HepG2 (cell line): ENCODE data around the gene RUNDC1. TPM values are rescaled to one million over a fixed set of nuclear protein-coding genes. Genes with fewer than 3 reads are reported as not detected.
A peak's percentile ranks its signal among the peaks of the same experiment; 100 is the strongest.

ENCODE experiments used
- BRD4 ChIP-seq: sonication (generic); formaldehyde crosslinking; IDR thresholded peaks from 2 replicates; pipeline ENCODE4 v1.4.0; 2020; ENCODE audit warnings: missing genetic modification reagents
- DR1 ChIP-seq: sonication (generic); formaldehyde crosslinking; IDR thresholded peaks from 2 replicates; pipeline ENCODE4 v1.8.0; 2021; ENCODE audit warnings: mild to moderate bottlenecking, missing genetic modification reagents, inconsistent platforms
- ISL2 ChIP-seq: sonication (generic); formaldehyde crosslinking; IDR thresholded peaks from 2 replicates; pipeline ENCODE4 v1.5.0; 2020; ENCODE audit warnings: missing genetic modification reagents
- MXD4 ChIP-seq: IDR thresholded peaks from 2 replicates; pipeline ENCODE4 v1.6.1; 2016; ENCODE audit warnings: mild to moderate bottlenecking, missing biosample characterization, missing genetic modification reagents
- NCOA1 ChIP-seq: sonication (generic); formaldehyde crosslinking; IDR thresholded peaks from 2 replicates; pipeline ENCODE4 v1.9.0; 2021; ENCODE audit warnings: missing genetic modification reagents
- RXRA ChIP-seq: sonication (generic); formaldehyde crosslinking; IDR thresholded peaks from 2 replicates; pipeline ENCODE4 v1.5.1; 2020; ENCODE audit warnings: missing genetic modification reagents
- SKI ChIP-seq: fragments of 450-650 bp; IDR thresholded peaks from one replicate; pipeline ENCODE4 v1.6.1; 2018; ENCODE audit warnings: mild to moderate bottlenecking; ENCODE audit not compliant: partially characterized antibody
- TARDBP ChIP-seq: sonication (generic); formaldehyde crosslinking; IDR thresholded peaks from 2 replicates; pipeline ENCODE4 v1.8.0; 2022; ENCODE audit warnings: mild to moderate bottlenecking, missing genetic modification reagents
- TP53 ChIP-seq: sonication (generic); formaldehyde crosslinking; conservative IDR thresholded peaks from 2 replicates; pipeline ENCODE4 v1.4.0; 2020; ENCODE audit warnings: missing genetic modification reagents
- ZNF326 ChIP-seq: sonication (generic); formaldehyde crosslinking; IDR thresholded peaks from 2 replicates; pipeline ENCODE4 v1.4.0; 2020; ENCODE audit warnings: missing genetic modification reagents, borderline replicate concordance
- ZNF468 ChIP-seq: sonication (generic); formaldehyde crosslinking; IDR thresholded peaks from 2 replicates; pipeline ENCODE4 v1.8.0; 2022; ENCODE audit warnings: mild to moderate bottlenecking, moderate library complexity, missing genetic modification reagents
- ZNF556 ChIP-seq: sonication (generic); formaldehyde crosslinking; IDR thresholded peaks from 2 replicates; pipeline ENCODE4 v1.4.0; 2020; ENCODE audit warnings: mild to moderate bottlenecking, missing genetic modification reagents, borderline replicate concordance
- ZNF569 ChIP-seq: sonication (generic); formaldehyde crosslinking; IDR thresholded peaks from 2 replicates; pipeline ENCODE4 v1.5.0; 2020; ENCODE audit warnings: mild to moderate bottlenecking, missing genetic modification reagents, moderate library complexity, borderline replicate concordance
- ZNF607 ChIP-seq: sonication (generic); formaldehyde crosslinking; IDR thresholded peaks from 2 replicates; pipeline ENCODE4 v1.5.1; 2020; ENCODE audit warnings: missing genetic modification reagents, mild to moderate bottlenecking, borderline replicate concordance
- ZNF724P ChIP-seq: sonication (generic); formaldehyde crosslinking; IDR thresholded peaks from 2 replicates; pipeline ENCODE4 v1.8.0; 2022; ENCODE audit warnings: missing genetic modification reagents, borderline replicate concordance
- ZNF839 ChIP-seq: sonication (generic); formaldehyde crosslinking; IDR thresholded peaks from 2 replicates; pipeline ENCODE4 v1.4.0; 2020; ENCODE audit warnings: missing genetic modification reagents, mild to moderate bottlenecking, borderline replicate concordance
- polyA plus RNA-seq, 8 experiments: library from polyadenylated mRNA; depleted of rRNA in 3 of 8; stranded (reverse) in 7 of 8; unstranded in 1 of 8; fragments of >200 nt; fragmentation: Illumina TruSeq in 4 of 8; extraction: Trizol in 4 of 8; gene quantifications; 2 replicates each; pipeline versions ENCODE4 v1.2.1 to v1.2.3, GENCODE V29; 2011 to 2016; ENCODE audit warnings: low read depth in 4 of 8, missing spikeins in 1 of 8, mixed read lengths in 1 of 8; ENCODE audit not compliant: insufficient read depth in 1 of 8
- total RNA-seq, 5 experiments: library from RNA; depleted of rRNA; stranded (reverse); fragments of >200 nt; fragmentation: Illumina TruSeq; extraction: Trizol; gene quantifications; 2 replicates each; pipeline ENCODE4 v1.2.3, GENCODE V29; 2016; ENCODE audit warnings: low read depth in 1 of 5
- TF ChIP-seq, protein P1 (sequence below): IDR thresholded peaks from 2 replicates; pipeline ENCODE4 v1.6.1; 2016; ENCODE audit warnings: low read depth, control low read depth
- TF ChIP-seq, protein P2 (sequence below): sonication (generic); formaldehyde crosslinking; IDR thresholded peaks from 2 replicates; pipeline ENCODE4 v1.9.0; 2022; ENCODE audit warnings: low read depth, missing genetic modification reagents
- TF ChIP-seq, protein P3 (sequence below): sonication (generic); formaldehyde crosslinking; IDR thresholded peaks from 2 replicates; pipeline ENCODE4 v1.4.0; 2020; ENCODE audit warnings: missing genetic modification reagents
- TF ChIP-seq, protein P4 (sequence below): sonication (generic); formaldehyde crosslinking; IDR thresholded peaks from 2 replicates; pipeline ENCODE4 v1.8.0; 2022; ENCODE audit warnings: missing genetic modification reagents, mild to moderate bottlenecking, borderline replicate concordance

Gene RUNDC1
- total and polyA plus RNA-seq, 2 of the 13 experiments (the other 11 are each of a cell fraction or from before 2014, with no cell fraction given): 10.3 to 11.4 TPM

DNA sequence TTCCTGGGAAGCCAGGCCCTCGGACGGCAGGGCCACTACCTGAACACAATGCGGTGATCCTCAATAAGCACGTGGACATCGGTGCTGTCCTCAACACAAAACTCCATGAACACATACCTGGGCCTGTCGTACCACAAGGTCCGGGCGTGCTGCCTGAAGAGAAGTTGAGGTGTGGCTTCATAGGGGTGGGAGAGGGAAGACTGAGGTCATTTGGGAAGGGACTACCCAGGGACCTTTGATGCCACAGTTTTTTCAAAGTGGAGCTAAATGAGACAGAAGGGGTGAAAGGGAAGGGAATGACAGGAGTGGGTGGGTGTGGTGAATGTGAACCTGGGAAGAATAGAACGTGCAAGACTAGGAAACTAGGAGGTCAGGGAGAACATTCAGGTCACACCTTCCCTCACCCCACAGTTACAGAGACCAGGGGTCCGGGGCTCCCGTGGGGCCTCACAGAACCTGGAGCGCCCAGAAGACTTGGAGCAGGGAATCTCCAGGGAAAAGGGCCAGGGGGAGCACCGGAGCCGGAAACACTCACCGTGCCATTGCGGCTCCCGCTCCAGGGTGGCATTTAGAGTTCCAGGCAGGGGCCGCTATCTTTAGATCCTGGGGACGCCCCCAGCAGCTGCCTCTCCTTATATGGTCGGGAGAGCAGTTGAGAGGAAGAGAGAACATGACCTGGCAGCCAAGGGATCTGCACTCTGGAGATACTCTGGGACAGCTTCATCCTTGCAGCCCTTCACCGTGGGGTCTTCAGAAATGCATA, 673 bp upstream of the RUNDC1 start, which contains the start of gene PTGES3L (continued):
- no peak for TF ChIP-seq ZNF326 (CRISPR knock-in tag)
- 0 out of 2 replicates have a peak, but pooled peaks have one; percentile 17 for TF ChIP-seq TARDBP (CRISPR knock-in tag)
- no peak for TF ChIP-seq ZNF468
- no peak for TF ChIP-seq SKI
- 0 out of 2 replicates have a peak, but pooled peaks have one; percentile 10 for TF ChIP-seq TP53
- TF ChIP-seq ZNF556 (CRISPR knock-in tag): no peak; the same call in 1 of the 2 replicates
- no peak; the same call in 1 of the 2 replicates for TF ChIP-seq RXRA (CRISPR knock-in tag)
- TF ChIP-seq, protein P1, sequence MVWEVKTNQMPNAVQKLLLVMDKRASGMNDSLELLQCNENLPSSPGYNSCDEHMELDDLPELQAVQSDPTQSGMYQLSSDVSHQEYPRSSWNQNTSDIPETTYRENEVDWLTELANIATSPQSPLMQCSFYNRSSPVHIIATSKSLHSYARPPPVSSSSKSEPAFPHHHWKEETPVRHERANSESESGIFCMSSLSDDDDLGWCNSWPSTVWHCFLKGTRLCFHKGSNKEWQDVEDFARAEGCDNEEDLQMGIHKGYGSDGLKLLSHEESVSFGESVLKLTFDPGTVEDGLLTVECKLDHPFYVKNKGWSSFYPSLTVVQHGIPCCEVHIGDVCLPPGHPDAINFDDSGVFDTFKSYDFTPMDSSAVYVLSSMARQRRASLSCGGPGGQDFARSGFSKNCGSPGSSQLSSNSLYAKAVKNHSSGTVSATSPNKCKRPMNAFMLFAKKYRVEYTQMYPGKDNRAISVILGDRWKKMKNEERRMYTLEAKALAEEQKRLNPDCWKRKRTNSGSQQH (CRISPR knock-in tag): no peak; the same call in 1 of the 2 replicates
- TF ChIP-seq DR1 (CRISPR knock-in tag): 0 out of 2 replicates have a peak, but pooled peaks have one; percentile 48
- TF ChIP-seq NCOA1 (CRISPR knock-in tag): no peak; the same call in none of the 2 replicates
- no peak for TF ChIP-seq ZNF724P (CRISPR knock-in tag)
- no peak for TF ChIP-seq ZNF607 (CRISPR knock-in tag)
- TF ChIP-seq, protein P2, sequence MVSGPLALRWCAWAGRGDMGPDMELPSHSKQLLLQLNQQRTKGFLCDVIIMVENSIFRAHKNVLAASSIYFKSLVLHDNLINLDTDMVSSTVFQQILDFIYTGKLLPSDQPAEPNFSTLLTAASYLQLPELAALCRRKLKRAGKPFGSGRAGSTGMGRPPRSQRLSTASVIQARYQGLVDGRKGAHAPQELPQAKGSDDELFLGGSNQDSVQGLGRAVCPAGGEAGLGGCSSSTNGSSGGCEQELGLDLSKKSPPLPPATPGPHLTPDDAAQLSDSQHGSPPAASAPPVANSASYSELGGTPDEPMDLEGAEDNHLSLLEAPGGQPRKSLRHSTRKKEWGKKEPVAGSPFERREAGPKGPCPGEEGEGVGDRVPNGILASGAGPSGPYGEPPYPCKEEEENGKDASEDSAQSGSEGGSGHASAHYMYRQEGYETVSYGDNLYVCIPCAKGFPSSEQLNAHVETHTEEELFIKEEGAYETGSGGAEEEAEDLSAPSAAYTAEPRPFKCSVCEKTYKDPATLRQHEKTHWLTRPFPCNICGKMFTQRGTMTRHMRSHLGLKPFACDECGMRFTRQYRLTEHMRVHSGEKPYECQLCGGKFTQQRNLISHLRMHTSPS (CRISPR knock-in tag): no peak
- no peak; the same call in 1 of the 2 replicates for TF ChIP-seq ISL2 (CRISPR knock-in tag)
- TF ChIP-seq MXD4 (CRISPR knock-in tag): no peak; the same call in 1 of the 2 replicates
- TF ChIP-seq ZNF839 (CRISPR knock-in tag): no peak
- TF ChIP-seq, protein P3, sequence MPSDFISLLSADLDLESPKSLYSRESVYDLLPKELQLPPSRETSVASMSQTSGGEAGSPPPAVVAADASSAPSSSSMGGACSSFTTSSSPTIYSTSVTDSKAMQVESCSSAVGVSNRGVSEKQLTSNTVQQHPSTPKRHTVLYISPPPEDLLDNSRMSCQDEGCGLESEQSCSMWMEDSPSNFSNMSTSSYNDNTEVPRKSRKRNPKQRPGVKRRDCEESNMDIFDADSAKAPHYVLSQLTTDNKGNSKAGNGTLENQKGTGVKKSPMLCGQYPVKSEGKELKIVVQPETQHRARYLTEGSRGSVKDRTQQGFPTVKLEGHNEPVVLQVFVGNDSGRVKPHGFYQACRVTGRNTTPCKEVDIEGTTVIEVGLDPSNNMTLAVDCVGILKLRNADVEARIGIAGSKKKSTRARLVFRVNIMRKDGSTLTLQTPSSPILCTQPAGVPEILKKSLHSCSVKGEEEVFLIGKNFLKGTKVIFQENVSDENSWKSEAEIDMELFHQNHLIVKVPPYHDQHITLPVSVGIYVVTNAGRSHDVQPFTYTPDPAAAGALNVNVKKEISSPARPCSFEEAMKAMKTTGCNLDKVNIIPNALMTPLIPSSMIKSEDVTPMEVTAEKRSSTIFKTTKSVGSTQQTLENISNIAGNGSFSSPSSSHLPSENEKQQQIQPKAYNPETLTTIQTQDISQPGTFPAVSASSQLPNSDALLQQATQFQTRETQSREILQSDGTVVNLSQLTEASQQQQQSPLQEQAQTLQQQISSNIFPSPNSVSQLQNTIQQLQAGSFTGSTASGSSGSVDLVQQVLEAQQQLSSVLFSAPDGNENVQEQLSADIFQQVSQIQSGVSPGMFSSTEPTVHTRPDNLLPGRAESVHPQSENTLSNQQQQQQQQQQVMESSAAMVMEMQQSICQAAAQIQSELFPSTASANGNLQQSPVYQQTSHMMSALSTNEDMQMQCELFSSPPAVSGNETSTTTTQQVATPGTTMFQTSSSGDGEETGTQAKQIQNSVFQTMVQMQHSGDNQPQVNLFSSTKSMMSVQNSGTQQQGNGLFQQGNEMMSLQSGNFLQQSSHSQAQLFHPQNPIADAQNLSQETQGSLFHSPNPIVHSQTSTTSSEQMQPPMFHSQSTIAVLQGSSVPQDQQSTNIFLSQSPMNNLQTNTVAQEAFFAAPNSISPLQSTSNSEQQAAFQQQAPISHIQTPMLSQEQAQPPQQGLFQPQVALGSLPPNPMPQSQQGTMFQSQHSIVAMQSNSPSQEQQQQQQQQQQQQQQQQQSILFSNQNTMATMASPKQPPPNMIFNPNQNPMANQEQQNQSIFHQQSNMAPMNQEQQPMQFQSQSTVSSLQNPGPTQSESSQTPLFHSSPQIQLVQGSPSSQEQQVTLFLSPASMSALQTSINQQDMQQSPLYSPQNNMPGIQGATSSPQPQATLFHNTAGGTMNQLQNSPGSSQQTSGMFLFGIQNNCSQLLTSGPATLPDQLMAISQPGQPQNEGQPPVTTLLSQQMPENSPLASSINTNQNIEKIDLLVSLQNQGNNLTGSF (CRISPR knock-in tag): peak; percentile 28; the same call in 1 of the 2 replicates
- no peak for TF ChIP-seq ZNF569
- TF ChIP-seq, protein P4, sequence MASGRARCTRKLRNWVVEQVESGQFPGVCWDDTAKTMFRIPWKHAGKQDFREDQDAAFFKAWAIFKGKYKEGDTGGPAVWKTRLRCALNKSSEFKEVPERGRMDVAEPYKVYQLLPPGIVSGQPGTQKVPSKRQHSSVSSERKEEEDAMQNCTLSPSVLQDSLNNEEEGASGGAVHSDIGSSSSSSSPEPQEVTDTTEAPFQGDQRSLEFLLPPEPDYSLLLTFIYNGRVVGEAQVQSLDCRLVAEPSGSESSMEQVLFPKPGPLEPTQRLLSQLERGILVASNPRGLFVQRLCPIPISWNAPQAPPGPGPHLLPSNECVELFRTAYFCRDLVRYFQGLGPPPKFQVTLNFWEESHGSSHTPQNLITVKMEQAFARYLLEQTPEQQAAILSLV: no peak
- TF ChIP-seq BRD4: no peak
